ENCODE data around the gene AFF3.
"Not testable (repeated sequence)": the region's sequence is repeated elsewhere in the genome, so short reads cannot be mapped to it uniquely, and the experiment has no call there.

AFF3 gene

DNA sequence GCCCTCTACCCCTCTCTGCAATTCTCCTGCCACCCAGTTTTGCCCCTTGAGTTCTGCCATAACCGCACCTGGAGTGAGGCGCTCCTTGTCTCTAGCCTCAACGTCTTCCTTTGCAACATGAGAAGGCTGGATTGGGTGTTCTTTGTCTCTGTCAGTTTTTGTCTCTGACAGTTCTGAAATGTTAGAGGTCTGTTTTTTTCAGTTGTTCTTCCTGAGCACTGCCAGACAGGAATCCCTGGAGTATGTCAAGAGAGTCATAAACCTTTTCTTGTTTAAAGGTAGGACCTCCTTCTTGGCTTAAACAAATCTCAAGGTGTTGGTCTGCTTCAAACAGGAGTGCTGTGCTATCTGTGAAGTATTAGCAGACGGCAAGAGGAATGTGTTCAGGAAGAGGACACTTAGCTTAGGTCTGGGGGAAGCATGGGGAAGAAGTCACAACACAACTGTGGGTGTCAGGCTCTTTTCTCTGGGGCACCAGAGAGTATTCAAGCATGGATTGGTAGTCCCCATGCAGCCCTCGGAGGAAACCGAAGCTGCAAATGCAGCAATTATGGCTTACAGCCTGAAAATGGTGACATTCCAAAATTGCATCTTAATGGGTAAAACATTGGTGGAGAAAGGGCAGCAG lies 32.3 kb downstream of the AFF3 start:
- H2AK5ac ChIP-seq (ENCODE audit: low read length, severe bottlenecking) = peak overlapping the region; percentile 12
- H3K36me3 ChIP-seq (ENCODE audit: control insufficient read depth in 1 of 2, insufficient read depth in 2 of 2, low read depth in 1 of 2, low read length in 2 of 2) = no peaks in the 10 kb centered on the region
- DNase-seq = no peak
- peaks cover 23% of the 10 kb centered on the region for H3K4me1 ChIP-seq (ENCODE audit: control insufficient read depth, insufficient read depth, low read depth, low read length)
- no peaks in the 10 kb centered on the region for H3K9me3 ChIP-seq (ENCODE audit: control insufficient read depth, low read length)
- H2BK15ac ChIP-seq (ENCODE audit: low read depth, poor library complexity, severe bottlenecking) = no peak overlapping the region
- H3K18ac ChIP-seq (ENCODE audit: low read depth in 1 of 2, low read length in 2 of 2) = no peak overlapping the region
- H3K79me1 ChIP-seq (replicated peaks; ENCODE audit: low read length, poor library complexity, severe bottlenecking) = no peaks in the 10 kb centered on the region
- no peak overlapping the region for H2BK5ac ChIP-seq (ENCODE audit: low read depth, low read length, poor library complexity, severe bottlenecking)
- no peak overlapping the region for H2AFZ ChIP-seq (ENCODE audit: low read depth, low read length)
- H3K14ac ChIP-seq (ENCODE audit: low read length in 2 of 2) = peak overlapping the region in 1 of 2 experiments; percentile 55
- H3K27ac ChIP-seq (ENCODE audit: low read length, poor library complexity, severe bottlenecking) = no peak overlapping the region
- WGBS = 30% methylated on average over 6 of the region's 6 CpGs
- no peak overlapping the region for H3K23ac ChIP-seq (ENCODE audit: low read length in 2 of 2)
- peak overlapping the region in 1 of 2 experiments; percentile 40 for H3K4ac ChIP-seq (ENCODE audit: low read depth in 1 of 2, low read length in 2 of 2)
- H4K8ac ChIP-seq (ENCODE audit: low read length) = no peak overlapping the region
- H3K27me3 ChIP-seq (ENCODE audit: control insufficient read depth in 1 of 2, insufficient read depth in 1 of 2, low read length in 2 of 2) = peaks cover 0 to 65% of the 10 kb centered on the region in 2 experiments
- no peak overlapping the region for H4K91ac ChIP-seq (ENCODE audit: low read length)
- no peak overlapping the region for H3K4me2 ChIP-seq (ENCODE audit: low read length, poor library complexity, severe bottlenecking)
- H2BK120ac ChIP-seq (ENCODE audit: low read depth, low read length) = no peak overlapping the region
- peak overlapping the region in 1 of 2 experiments; percentile 59 for H2BK12ac ChIP-seq (ENCODE audit: low read length in 2 of 2)
- H3K9ac ChIP-seq (ENCODE audit: low read length) = no peak overlapping the region
- H3K4me3 ChIP-seq (ENCODE audit: insufficient read depth in 1 of 2, low read depth in 1 of 2, low read length in 2 of 2) = no peak overlapping the region

DNA sequence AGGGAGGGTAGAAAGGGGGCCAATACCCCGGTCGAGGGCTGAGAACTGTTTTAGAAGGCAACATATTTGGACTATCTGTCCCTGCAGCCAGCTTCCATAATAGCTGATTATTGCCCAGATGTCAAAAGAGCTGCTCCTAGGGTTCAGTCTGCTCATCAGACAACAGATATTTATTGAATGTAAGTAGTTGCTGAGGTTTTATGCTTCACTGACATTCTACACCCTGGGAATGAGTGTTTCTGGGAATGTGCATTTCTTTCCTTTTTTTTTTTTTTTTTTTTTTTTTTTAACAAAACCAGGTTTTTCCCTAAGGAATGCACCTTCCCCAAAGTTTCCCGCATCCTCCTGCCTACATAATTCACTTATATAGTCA lies 33.8 kb downstream of the AFF3 start:
- Histone ChIP-seq H2BK12ac (ENCODE audit: low read length in 2 of 2) (peak overlapping the region; percentile 1 to 80), H3K27ac (ENCODE audit: low read length, poor library complexity, severe bottlenecking) (peak overlapping the region; percentile 1), H3K27me3 (ENCODE audit: control insufficient read depth in 1 of 2, insufficient read depth in 1 of 2, low read length in 2 of 2) (peaks cover 0 to 63% of the 10 kb centered on the region in 2 experiments), H3K4ac (ENCODE audit: low read depth in 1 of 2, low read length in 2 of 2) (peak overlapping the region in 1 of 2 experiments; percentile 68), H3K18ac (ENCODE audit: low read depth in 1 of 2, low read length in 2 of 2) (peak overlapping the region in 1 of 2 experiments; percentile 2), H3K4me1 (ENCODE audit: control insufficient read depth, insufficient read depth, low read depth, low read length) (peaks cover 23% of the 10 kb centered on the region)
- H2BK5ac ChIP-seq (ENCODE audit: low read depth, low read length, poor library complexity, severe bottlenecking); H3K9ac ChIP-seq (ENCODE audit: low read length); H2BK120ac ChIP-seq (ENCODE audit: low read depth, low read length); H3K4me3 ChIP-seq (ENCODE audit: insufficient read depth in 1 of 2, low read depth in 1 of 2, low read length in 2 of 2); H2BK15ac ChIP-seq (ENCODE audit: low read depth, poor library complexity, severe bottlenecking); H3K23ac ChIP-seq (ENCODE audit: low read length in 2 of 2); H4K91ac ChIP-seq (ENCODE audit: low read length); H4K8ac ChIP-seq (ENCODE audit: low read length); H3K14ac ChIP-seq (ENCODE audit: low read length in 2 of 2); H3K4me2 ChIP-seq (ENCODE audit: low read length, poor library complexity, severe bottlenecking); H2AK5ac ChIP-seq (ENCODE audit: low read length, severe bottlenecking); H3K79me1 ChIP-seq (replicated peaks; ENCODE audit: low read length, poor library complexity, severe bottlenecking); H2AFZ ChIP-seq (ENCODE audit: low read depth, low read length); H3K36me3 ChIP-seq (ENCODE audit: control insufficient read depth in 1 of 2, insufficient read depth in 2 of 2, low read depth in 1 of 2, low read length in 2 of 2); H3K9me3 ChIP-seq (ENCODE audit: control insufficient read depth, low read length): not testable (repeated sequence)
- peak; percentile 6 for DNase-seq
- WGBS = 6% methylated on average over 2 of the region's 3 CpGs

DNA sequence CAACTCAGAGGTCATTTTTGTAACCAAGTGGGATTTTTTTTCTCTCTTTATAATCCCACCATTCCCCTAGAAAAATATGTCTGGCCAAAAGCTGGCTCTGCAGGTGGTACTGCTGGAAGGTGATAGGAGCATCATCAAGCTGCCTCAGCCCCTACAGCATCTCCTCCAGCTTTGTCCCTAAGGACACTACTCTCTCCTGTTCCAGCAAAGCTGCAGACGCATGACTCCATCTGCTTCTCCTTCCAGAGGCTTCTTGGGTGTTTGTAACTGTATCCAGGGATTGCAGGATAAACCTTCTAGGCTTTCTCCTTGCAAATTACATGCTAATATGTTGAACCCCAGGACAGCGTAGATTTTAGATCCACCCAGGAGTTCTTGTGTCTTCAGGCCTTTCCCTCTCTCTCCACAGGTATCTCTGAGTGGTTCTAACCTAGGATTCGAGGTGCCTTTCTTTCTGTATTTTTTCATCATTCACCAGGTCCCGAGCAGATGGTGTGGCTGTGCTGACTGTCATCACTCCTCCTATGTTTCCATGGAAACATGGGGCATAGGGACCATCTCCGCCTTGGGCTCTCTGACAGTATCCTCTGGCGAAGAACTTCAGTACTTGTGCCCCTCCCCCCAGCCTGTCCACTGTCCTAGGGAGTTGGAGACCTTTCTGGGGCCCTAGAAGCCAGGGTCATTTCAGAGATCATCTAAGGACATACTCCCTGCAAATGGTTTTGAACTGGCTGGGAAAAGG lies 34.3 kb downstream of the AFF3 start:
- no peak overlapping the region for H3K4me3 ChIP-seq (ENCODE audit: insufficient read depth in 1 of 2, low read depth in 1 of 2, low read length in 2 of 2)
- no peak overlapping the region for H4K91ac ChIP-seq (ENCODE audit: low read length)
- H2BK120ac ChIP-seq (ENCODE audit: low read depth, low read length) = no peak overlapping the region
- H3K36me3 ChIP-seq (ENCODE audit: control insufficient read depth in 1 of 2, insufficient read depth in 2 of 2, low read depth in 1 of 2, low read length in 2 of 2) = no peaks in the 10 kb centered on the region
- H4K8ac ChIP-seq (ENCODE audit: low read length) = no peak overlapping the region
- H3K9me3 ChIP-seq (ENCODE audit: control insufficient read depth, low read length) = no peaks in the 10 kb centered on the region
- peak overlapping the region; percentile 1 for H3K27ac ChIP-seq (ENCODE audit: low read length, poor library complexity, severe bottlenecking)
- no peak overlapping the region for H2BK5ac ChIP-seq (ENCODE audit: low read depth, low read length, poor library complexity, severe bottlenecking)
- peak; percentile 9 for DNase-seq
- no peak overlapping the region for H3K23ac ChIP-seq (ENCODE audit: low read length in 2 of 2)
- H3K4me2 ChIP-seq (ENCODE audit: low read length, poor library complexity, severe bottlenecking) = no peak overlapping the region
- H2BK15ac ChIP-seq (ENCODE audit: low read depth, poor library complexity, severe bottlenecking) = no peak overlapping the region
- H3K79me1 ChIP-seq (replicated peaks; ENCODE audit: low read length, poor library complexity, severe bottlenecking) = no peaks in the 10 kb centered on the region
- H3K4me1 ChIP-seq (ENCODE audit: control insufficient read depth, insufficient read depth, low read depth, low read length) = peaks cover 23% of the 10 kb centered on the region
- WGBS = 68% methylated on average over 6 of the region's 6 CpGs
- no peak overlapping the region for H3K9ac ChIP-seq (ENCODE audit: low read length)
- peak overlapping the region in 1 of 2 experiments; percentile 23 for H3K18ac ChIP-seq (ENCODE audit: low read depth in 1 of 2, low read length in 2 of 2)
- peak overlapping the region; percentile 4 for H2AK5ac ChIP-seq (ENCODE audit: low read length, severe bottlenecking)
- H3K27me3 ChIP-seq (ENCODE audit: control insufficient read depth in 1 of 2, insufficient read depth in 1 of 2, low read length in 2 of 2) = peaks cover 0 to 58% of the 10 kb centered on the region in 2 experiments
- no peak overlapping the region for H2AFZ ChIP-seq (ENCODE audit: low read depth, low read length)
- peak overlapping the region in 1 of 2 experiments; percentile 68 for H3K4ac ChIP-seq (ENCODE audit: low read depth in 1 of 2, low read length in 2 of 2)
- H2BK12ac ChIP-seq (ENCODE audit: low read length in 2 of 2) = peak overlapping the region; percentile 1 to 80
- no peak overlapping the region for H3K14ac ChIP-seq (ENCODE audit: low read length in 2 of 2)

DNA sequence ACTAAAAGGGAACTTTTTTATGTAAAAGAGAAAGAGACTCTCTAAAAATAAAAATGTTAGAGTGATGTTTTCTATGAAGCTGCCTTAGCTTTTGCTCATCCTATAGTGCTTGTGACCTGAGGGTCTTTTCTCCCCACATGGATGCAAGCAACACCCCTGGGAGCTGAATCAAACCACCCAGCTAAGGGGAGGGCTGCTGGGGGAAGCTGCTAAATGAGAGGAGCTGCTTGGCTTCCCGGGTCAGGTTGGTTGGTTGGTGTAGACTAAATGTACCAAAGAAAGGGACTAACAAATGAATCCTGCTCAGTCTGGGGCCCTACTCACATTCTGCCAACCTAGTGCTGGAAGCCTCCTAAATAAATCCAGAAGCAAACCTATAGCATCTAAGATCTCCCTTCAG lies 35.0 kb downstream of the AFF3 start:
- H2BK5ac ChIP-seq (ENCODE audit: low read depth, low read length, poor library complexity, severe bottlenecking) = no peak overlapping the region
- no CpG with 5 or more reads among the region's 1 CpG for WGBS
- no peak overlapping the region for H2BK15ac ChIP-seq (ENCODE audit: low read depth, poor library complexity, severe bottlenecking)

More for the DNA sequence above, 35.0 kb downstream of the AFF3 start:
- Histone ChIP-seq H2BK12ac (ENCODE audit: low read length in 2 of 2) (peak overlapping the region; percentile 83 to 84), H3K18ac (ENCODE audit: low read depth in 1 of 2, low read length in 2 of 2) (peak overlapping the region in 1 of 2 experiments; percentile 66), H3K36me3 (ENCODE audit: control insufficient read depth in 1 of 2, insufficient read depth in 2 of 2, low read depth in 1 of 2, low read length in 2 of 2) (no peaks in the 10 kb centered on the region), H3K4me3 (ENCODE audit: insufficient read depth in 1 of 2, low read depth in 1 of 2, low read length in 2 of 2) (no peak overlapping the region), H3K4ac (ENCODE audit: low read depth in 1 of 2, low read length in 2 of 2) (peak overlapping the region; percentile 83 to 94), H2BK120ac (ENCODE audit: low read depth, low read length) (no peak overlapping the region), H4K8ac (ENCODE audit: low read length) (peak overlapping the region; percentile 56), H3K79me1 (replicated peaks; ENCODE audit: low read length, poor library complexity, severe bottlenecking) (no peaks in the 10 kb centered on the region), H3K14ac (ENCODE audit: low read length in 2 of 2) (no peak overlapping the region), H4K91ac (ENCODE audit: low read length) (peak overlapping the region; percentile 61), H3K9me3 (ENCODE audit: control insufficient read depth, low read length) (no peaks in the 10 kb centered on the region), H3K23ac (ENCODE audit: low read length in 2 of 2) (peak overlapping the region in 1 of 2 experiments; percentile 93), H3K27ac (ENCODE audit: low read length, poor library complexity, severe bottlenecking) (no peak overlapping the region), H3K4me2 (ENCODE audit: low read length, poor library complexity, severe bottlenecking) (no peak overlapping the region), H2AFZ (ENCODE audit: low read depth, low read length) (no peak overlapping the region), H2AK5ac (ENCODE audit: low read length, severe bottlenecking) (peak overlapping the region; percentile 77), H3K4me1 (ENCODE audit: control insufficient read depth, insufficient read depth, low read depth, low read length) (peaks cover 23% of the 10 kb centered on the region), H3K9ac (ENCODE audit: low read length) (no peak overlapping the region), H3K27me3 (ENCODE audit: control insufficient read depth in 1 of 2, insufficient read depth in 1 of 2, low read length in 2 of 2) (peaks cover 0 to 55% of the 10 kb centered on the region in 2 experiments)
- peak; percentile 2 for DNase-seq

Measured in mesenchymal stem cell (in vitro differentiated cells and primary cell).